Colonic mucosa (tissue), 4 donors: ENCODE results near the gene RANBP6. TPM values are rescaled to one million over a fixed set of nuclear protein-coding genes. Genes with fewer than 3 reads are reported as not detected.

Source experiments
- DNase-seq: peaks from one replicate; pipeline ENCODE4 v3.0.0-alpha.2; 2020
- H3K27ac ChIP-seq: fragments of 200-600 bp; one replicate; pipeline ENCODE4 v1.8.0; 2021
- H3K27me3 ChIP-seq: fragments of 200-600 bp; one replicate; pipeline ENCODE4 v1.8.0; 2021
- H3K36me3 ChIP-seq: fragments of 200-600 bp; one replicate; pipeline ENCODE4 v1.8.0; 2021
- H3K4me1 ChIP-seq: fragments of 200-600 bp; one replicate; pipeline ENCODE4 v1.8.0; 2021; ENCODE audit warnings: mild to moderate bottlenecking
- H3K4me3 ChIP-seq: fragments of 200-600 bp; one replicate; pipeline ENCODE4 v1.8.0; 2021
- H3K9ac ChIP-seq, 2 donors: one replicate each; pipeline ENCODE4 v1.7.0; 2013; ENCODE audit warnings: control low read depth in 2 of 2, low read depth in 2 of 2, low read length in 2 of 2
- H3K9me3 ChIP-seq: fragments of 200-600 bp; one replicate; pipeline ENCODE4 v1.8.0; 2021
- CTCF ChIP-seq: fragments of 200-600 bp; IDR thresholded peaks from one replicate; pipeline ENCODE4 v1.8.0; 2022; ENCODE audit warnings: antibody characterized with exemption, mild to moderate bottlenecking
- intact Hi-C: fragments of 100-400 bp; cut with DNase I; formaldehyde crosslinking; loops from one replicate; pipeline ENCODE4 v1.14.1; 2022
- total RNA-seq, 2 donors: library from RNA; stranded (reverse); fragmentation: NEBNext Ultra II Directional in 1 of 2; extraction: Animal tissue kit (Norgen Biotek cat#: 25700) in 1 of 2; gene quantifications; one replicate each; pipeline ENCODE4 v1.2.1, GENCODE V29; 2021
- donor health status: healthy.
- donor health status: DM: no; HTN: no; CAD: no.
- donor health status: DM: no; HTN: no; CAD: no.

RANBP6 gene
- total RNA-seq, 2 donors from 2014 or later = 6.7 to 9.9 TPM

GRCh38 chr9:6045364-6045763 is 29.9 kb upstream of the RANBP6 start:
- Histone ChIP-seq H3K36me3 (no peaks in the 10 kb centered on the region), H3K9ac (no peak overlapping the region), H3K9me3 (no peaks in the 10 kb centered on the region), H3K27me3 (no peaks in the 10 kb centered on the region), H3K4me1 (no peaks in the 10 kb centered on the region), H3K27ac (no peak overlapping the region), H3K4me3 (no peak overlapping the region)
- DNase-seq = no peak
- intact Hi-C loops = no loop called here
- TF ChIP-seq CTCF = no peak

- TF ChIP-seq CTCF = no peak
- DNase-seq = no peak
- Histone ChIP-seq H3K36me3 (no peaks in the 10 kb centered on the region), H3K27me3 (no peaks in the 10 kb centered on the region), H3K27ac (no peak overlapping the region), H3K9me3 (no peaks in the 10 kb centered on the region), H3K4me1 (no peaks in the 10 kb centered on the region), H3K9ac (no peak overlapping the region), H3K4me3 (no peak overlapping the region)
- intact Hi-C loops = no loop called here
Observed at GRCh38 chr9:6040077-6040476, 24.7 kb upstream of the RANBP6 start.

GRCh38 chr9:6036391-6036790 is 21.0 kb upstream of the RANBP6 start:
- H3K27me3 ChIP-seq = no peaks in the 10 kb centered on the region
- H3K4me3 ChIP-seq = no peak overlapping the region
- TF ChIP-seq CTCF = no peak
- H3K4me1 ChIP-seq = no peaks in the 10 kb centered on the region
- no peaks in the 10 kb centered on the region for H3K36me3 ChIP-seq
- intact Hi-C loops = no loop called here
- no peak for DNase-seq
- no peaks in the 10 kb centered on the region for H3K9me3 ChIP-seq
- no peak overlapping the region for H3K9ac ChIP-seq
- H3K27ac ChIP-seq = no peak overlapping the region

GRCh38 chr9:6034954-6035353 is 19.5 kb upstream of the RANBP6 start:
- no peak overlapping the region for H3K4me3 ChIP-seq
- H3K27me3 ChIP-seq = no peaks in the 10 kb centered on the region
- no peak for DNase-seq
- TF ChIP-seq CTCF = no peak
- no peaks in the 10 kb centered on the region for H3K4me1 ChIP-seq
- intact Hi-C loops = no loop called here
- H3K27ac ChIP-seq = no peak overlapping the region
- no peak overlapping the region for H3K9ac ChIP-seq
- no peaks in the 10 kb centered on the region for H3K36me3 ChIP-seq
- H3K9me3 ChIP-seq = no peaks in the 10 kb centered on the region

GRCh38 chr9:6029604-6030274 is 14.3 kb upstream of the RANBP6 start:
- H3K27ac ChIP-seq = no peak overlapping the region
- DNase-seq = no peak
- TF ChIP-seq CTCF = no peak
- H3K4me3 ChIP-seq = no peak overlapping the region
- no peaks in the 10 kb centered on the region for H3K4me1 ChIP-seq
- H3K27me3 ChIP-seq = no peaks in the 10 kb centered on the region
- H3K36me3 ChIP-seq = no peaks in the 10 kb centered on the region
- H3K9me3 ChIP-seq = no peaks in the 10 kb centered on the region
- intact Hi-C loops = no loop called here
- H3K9ac ChIP-seq = no peak overlapping the region
